K562 (cell line): ENCODE measurements around the gene ABLIM2.

ENCODE experiments used
- ZNF165 ChIP-seq: fragments of 250-450 bp; sonication (Bioruptor Pico); IDR thresholded peaks from 2 replicates; pipeline ENCODE4 v1.4.0; 2020; ENCODE audit warnings: borderline replicate concordance
- TF ChIP-seq, protein P1 (sequence below): fragments of 250-450 bp; sonication (Bioruptor Pico); IDR thresholded peaks from 2 replicates; pipeline ENCODE4 v1.5.1; 2021; ENCODE audit warnings: mild to moderate bottlenecking
- TF ChIP-seq, protein P2 (sequence below): fragments of 450-650 bp; conservative IDR thresholded peaks from 2 replicates; pipeline ENCODE4 v1.6.1; 2016; ENCODE audit warnings: missing genetic modification characterization, low read depth, mild to moderate bottlenecking, control low read depth, missing compliant biosample characterization
- TF ChIP-seq, protein P3 (sequence below): sonication (generic); formaldehyde crosslinking; IDR thresholded peaks from 2 replicates; pipeline ENCODE4 v1.8.1; 2023; ENCODE audit warnings: mild to moderate bottlenecking, missing genetic modification reagents

DNA sequence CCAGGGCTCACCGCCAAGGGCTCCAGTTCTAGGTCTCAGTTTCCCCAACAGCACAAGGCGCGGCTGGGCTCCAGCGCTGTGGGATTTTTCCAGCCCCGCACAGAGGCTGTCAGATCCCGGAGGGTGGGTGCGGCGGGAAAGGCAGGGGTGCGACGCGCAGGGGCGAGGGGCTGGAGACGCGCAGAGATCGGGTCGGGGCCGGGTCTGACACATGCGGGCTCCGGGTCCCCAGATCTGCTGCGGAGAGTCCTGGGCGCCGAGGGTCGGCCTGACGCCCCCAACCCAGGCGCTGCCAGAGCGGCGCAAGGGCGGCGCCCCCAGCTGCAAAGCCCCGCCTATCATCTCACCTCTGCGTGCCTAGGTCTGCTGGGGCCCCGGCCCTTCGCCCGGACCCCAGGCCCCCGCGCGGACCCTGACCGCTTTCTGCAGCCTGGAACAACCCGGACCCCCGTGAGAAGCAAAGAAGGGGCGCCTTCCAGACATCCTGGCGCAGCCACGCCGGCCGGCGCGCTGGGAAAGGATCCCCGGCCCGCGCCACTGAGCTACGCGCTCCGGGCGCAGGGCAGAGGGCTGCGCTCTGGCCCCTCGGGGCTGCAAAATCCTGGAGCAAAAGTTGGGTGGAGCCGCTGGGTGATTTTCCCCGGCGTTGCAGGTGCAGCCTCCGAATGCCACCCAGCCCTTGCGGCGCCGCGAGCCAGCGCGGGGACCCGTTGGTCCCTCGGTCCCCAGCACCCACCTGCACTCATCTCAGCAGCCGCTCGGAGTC is 486 bp downstream of the ABLIM2 start:
- TF ChIP-seq, protein P1, sequence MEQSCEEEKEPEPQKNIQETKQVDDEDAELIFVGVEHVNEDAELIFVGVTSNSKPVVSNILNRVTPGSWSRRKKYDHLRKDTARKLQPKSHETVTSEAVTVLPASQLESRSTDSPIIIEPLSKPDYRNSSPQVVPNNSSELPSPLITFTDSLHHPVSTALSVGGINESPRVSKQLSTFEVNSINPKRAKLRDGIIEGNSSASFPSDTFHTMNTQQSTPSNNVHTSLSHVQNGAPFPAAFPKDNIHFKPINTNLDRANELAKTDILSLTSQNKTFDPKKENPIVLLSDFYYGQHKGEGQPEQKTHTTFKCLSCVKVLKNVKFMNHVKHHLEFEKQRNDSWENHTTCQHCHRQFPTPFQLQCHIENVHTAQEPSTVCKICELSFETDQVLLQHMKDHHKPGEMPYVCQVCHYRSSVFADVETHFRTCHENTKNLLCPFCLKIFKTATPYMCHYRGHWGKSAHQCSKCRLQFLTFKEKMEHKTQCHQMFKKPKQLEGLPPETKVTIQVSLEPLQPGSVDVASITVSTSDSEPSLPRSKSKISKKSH (CRISPR knock-in tag): no peak
- TF ChIP-seq, protein P2, sequence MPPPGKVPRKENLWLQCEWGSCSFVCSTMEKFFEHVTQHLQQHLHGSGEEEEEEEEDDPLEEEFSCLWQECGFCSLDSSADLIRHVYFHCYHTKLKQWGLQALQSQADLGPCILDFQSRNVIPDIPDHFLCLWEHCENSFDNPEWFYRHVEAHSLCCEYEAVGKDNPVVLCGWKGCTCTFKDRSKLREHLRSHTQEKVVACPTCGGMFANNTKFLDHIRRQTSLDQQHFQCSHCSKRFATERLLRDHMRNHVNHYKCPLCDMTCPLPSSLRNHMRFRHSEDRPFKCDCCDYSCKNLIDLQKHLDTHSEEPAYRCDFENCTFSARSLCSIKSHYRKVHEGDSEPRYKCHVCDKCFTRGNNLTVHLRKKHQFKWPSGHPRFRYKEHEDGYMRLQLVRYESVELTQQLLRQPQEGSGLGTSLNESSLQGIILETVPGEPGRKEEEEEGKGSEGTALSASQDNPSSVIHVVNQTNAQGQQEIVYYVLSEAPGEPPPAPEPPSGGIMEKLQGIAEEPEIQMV (tag): no peak
- TF ChIP-seq ZNF165 (CRISPR knock-in tag): no peak
- TF ChIP-seq, protein P3, sequence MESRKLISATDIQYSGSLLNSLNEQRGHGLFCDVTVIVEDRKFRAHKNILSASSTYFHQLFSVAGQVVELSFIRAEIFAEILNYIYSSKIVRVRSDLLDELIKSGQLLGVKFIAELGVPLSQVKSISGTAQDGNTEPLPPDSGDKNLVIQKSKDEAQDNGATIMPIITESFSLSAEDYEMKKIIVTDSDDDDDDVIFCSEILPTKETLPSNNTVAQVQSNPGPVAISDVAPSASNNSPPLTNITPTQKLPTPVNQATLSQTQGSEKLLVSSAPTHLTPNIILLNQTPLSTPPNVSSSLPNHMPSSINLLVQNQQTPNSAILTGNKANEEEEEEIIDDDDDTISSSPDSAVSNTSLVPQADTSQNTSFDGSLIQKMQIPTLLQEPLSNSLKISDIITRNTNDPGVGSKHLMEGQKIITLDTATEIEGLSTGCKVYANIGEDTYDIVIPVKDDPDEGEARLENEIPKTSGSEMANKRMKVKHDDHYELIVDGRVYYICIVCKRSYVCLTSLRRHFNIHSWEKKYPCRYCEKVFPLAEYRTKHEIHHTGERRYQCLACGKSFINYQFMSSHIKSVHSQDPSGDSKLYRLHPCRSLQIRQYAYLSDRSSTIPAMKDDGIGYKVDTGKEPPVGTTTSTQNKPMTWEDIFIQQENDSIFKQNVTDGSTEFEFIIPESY (CRISPR knock-in tag): no peak
